IgD-negative memory B cell (primary cell): Measurements from ENCODE around the gene PTDSS2. TPM values are rescaled to one million over a fixed set of nuclear protein-coding genes. Genes with fewer than 3 reads are reported as not detected.

Experiments
- H3K27ac Mint-ChIP-seq, 3 donors: one replicate each; pipeline ENCODE4 v1.8.0; 2020 to 2022; ENCODE audit warnings: mild to moderate bottlenecking in 3 of 3, mixed read lengths in 3 of 3, moderate library complexity in 1 of 3
- H3K27me3 Mint-ChIP-seq: one replicate; pipeline ENCODE4 v1.8.0; 2021; ENCODE audit warnings: mixed read lengths
- H3K36me3 Mint-ChIP-seq: one replicate; pipeline ENCODE4 v1.8.0; 2020; ENCODE audit warnings: mild to moderate bottlenecking, mixed read lengths
- H3K4me1 Mint-ChIP-seq, 3 donors: one replicate each; pipeline ENCODE4 v1.8.0; 2020 to 2022; ENCODE audit warnings: mixed read lengths in 3 of 3, mild to moderate bottlenecking in 1 of 3
- H3K4me3 Mint-ChIP-seq, 4 donors: one replicate each; pipeline ENCODE4 v1.8.0; 2020 to 2022; ENCODE audit warnings: mild to moderate bottlenecking in 4 of 4, mixed read lengths in 4 of 4, moderate library complexity in 3 of 4
- H3K9me3 Mint-ChIP-seq, 3 donors: one replicate each; pipeline ENCODE4 v1.8.0; 2020 to 2021; ENCODE audit warnings: mixed read lengths in 3 of 3, mild to moderate bottlenecking in 1 of 3
- polyA plus RNA-seq: library from polyadenylated mRNA; unstranded; fragments of 300-500 nt; fragmentation: Illumina TruSeq; gene quantifications from one replicate; pipeline ENCODE4 v1.2.3, GENCODE V29; 2021

The PTDSS2 gene
- polyA plus RNA-seq, 1 donor from 2014 or later = 10.9 TPM

DNA sequence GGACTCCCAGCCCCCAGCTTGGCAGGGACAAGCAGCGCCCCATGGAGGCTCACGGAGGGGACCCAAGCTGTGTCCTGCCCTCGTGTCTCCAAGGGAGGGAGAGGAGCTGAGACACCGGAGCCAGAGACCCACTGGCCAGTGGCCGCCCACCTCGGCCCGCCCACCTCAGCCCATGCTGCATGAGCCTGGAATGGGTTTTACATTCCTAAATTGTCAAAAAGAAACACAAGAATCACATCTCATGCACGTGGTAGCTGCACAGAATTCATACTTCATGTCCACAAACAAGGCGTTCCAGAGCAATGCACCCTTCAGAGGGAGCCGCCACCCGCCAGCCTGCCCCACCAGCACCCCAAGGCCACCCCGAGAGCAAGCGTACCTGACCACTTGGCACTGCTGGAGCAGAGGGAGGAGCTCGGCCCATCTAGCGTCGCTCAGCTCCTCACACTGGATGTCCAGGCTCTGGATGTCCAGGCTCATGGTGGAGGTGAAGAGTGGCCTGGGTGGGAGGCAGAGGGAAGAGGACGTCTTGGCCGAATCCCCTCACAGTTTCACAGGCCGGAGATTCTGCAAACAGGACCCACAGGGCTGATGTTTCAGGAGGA, 51.7 kb downstream of the PTDSS2 start:
- H3K27ac Mint-ChIP-seq = peak overlapping the region in 2 of 3 donors; percentile 35 to 99
- H3K4me3 Mint-ChIP-seq = peak overlapping the region in 1 of 4 donors; percentile 29
- H3K27me3 Mint-ChIP-seq = peaks cover 2% of the 10 kb centered on the region
- H3K36me3 Mint-ChIP-seq = peaks cover 10% of the 10 kb centered on the region
- H3K4me1 Mint-ChIP-seq = peaks cover 22 to 28% (median 24%) of the 10 kb centered on the region in 3 donors
- H3K9me3 Mint-ChIP-seq = no peaks in the 10 kb centered on the region

DNA sequence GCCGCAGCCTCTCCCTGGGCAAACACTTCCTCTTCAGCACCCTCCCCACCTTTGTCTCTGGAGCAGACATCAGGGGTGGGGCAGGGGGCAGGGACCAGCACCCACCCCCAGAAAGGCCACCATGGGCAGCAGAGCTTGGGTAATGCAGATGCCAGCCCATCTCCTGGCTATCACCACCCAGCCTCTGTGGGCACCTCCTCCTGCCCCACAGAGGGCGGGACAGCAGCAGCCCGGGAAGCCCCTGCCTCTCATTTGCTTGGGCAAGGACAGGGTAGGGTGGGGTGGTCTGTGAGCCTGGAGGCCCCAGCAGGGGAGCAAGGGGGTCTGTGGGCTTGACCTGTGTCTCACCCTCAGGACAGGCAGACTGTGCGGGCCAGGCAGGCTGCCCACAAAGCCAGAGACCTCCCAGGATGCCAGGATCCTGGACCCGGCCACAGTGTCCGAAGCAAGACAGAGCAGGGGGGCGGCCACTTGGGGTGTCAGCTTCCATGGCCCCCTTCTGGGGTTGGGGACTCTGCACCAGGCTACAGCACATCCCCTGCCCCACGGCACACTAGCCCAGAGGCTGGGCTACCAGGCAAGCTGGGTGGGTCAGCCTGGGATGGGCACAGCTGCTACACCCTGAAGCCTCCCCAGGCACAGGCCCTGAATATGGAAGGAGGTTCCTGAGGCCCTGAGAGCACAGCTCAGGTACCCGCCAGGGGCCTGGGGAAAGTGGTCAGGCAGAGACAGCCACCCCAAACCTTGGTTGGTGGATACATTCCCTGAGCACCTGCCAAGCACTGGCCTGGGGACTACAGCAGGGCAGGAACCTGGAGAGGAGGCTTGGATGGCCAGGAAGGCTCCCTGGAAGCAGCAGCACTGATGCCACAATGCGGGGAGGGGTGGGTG, 52.5 kb downstream of the PTDSS2 start:
- Mint-ChIP-seq H3K9me3 (no peaks in the 10 kb centered on the region), H3K27ac (peak overlapping the region in 2 of 3 donors; percentile 35 to 99), H3K27me3 (peaks cover 2% of the 10 kb centered on the region), H3K36me3 (peaks cover 6% of the 10 kb centered on the region), H3K4me3 (peak overlapping the region; percentile 41 to 93 (median 76)), H3K4me1 (peaks cover 22 to 25% (median 24%) of the 10 kb centered on the region in 3 donors)

GRCh38 chr11:503179-503981, 53.3 kb downstream of the PTDSS2 start:
- peaks cover 2% of the 10 kb centered on the region for H3K36me3 Mint-ChIP-seq
- peaks cover 2% of the 10 kb centered on the region for H3K27me3 Mint-ChIP-seq
- H3K4me3 Mint-ChIP-seq = peak overlapping the region; percentile 67 to 93 (median 82)
- H3K27ac Mint-ChIP-seq = peak overlapping the region in 2 of 3 donors; percentile 62 to 99
- H3K9me3 Mint-ChIP-seq = no peaks in the 10 kb centered on the region
- H3K4me1 Mint-ChIP-seq = peaks cover 22 to 28% (median 23%) of the 10 kb centered on the region in 3 donors

GRCh38 chr11:504053-504993, 54.2 kb downstream of the PTDSS2 start:
- peaks cover 2% of the 10 kb centered on the region for H3K36me3 Mint-ChIP-seq
- peak overlapping the region; percentile 70 to 99 (median 98) for H3K4me3 Mint-ChIP-seq
- H3K4me1 Mint-ChIP-seq = peaks cover 22 to 28% (median 23%) of the 10 kb centered on the region in 3 donors
- no peaks in the 10 kb centered on the region for H3K9me3 Mint-ChIP-seq
- peak overlapping the region in 2 of 3 donors; percentile 62 to 100 for H3K27ac Mint-ChIP-seq
- H3K27me3 Mint-ChIP-seq = peaks cover 2% of the 10 kb centered on the region

GRCh38 chr11:504994-505344, 54.9 kb downstream of the PTDSS2 start:
- Mint-ChIP-seq H3K27ac (peak overlapping the region in 2 of 3 donors; percentile 62 to 100), H3K27me3 (peaks cover 2% of the 10 kb centered on the region), H3K4me3 (peak overlapping the region; percentile 70 to 99 (median 98)), H3K9me3 (no peaks in the 10 kb centered on the region), H3K36me3 (peaks cover 2% of the 10 kb centered on the region), H3K4me1 (peaks cover 22 to 28% (median 25%) of the 10 kb centered on the region in 3 donors)

GRCh38 chr11:506238-506994, 56.3 kb downstream of the PTDSS2 start:
- Mint-ChIP-seq H3K36me3 (peaks cover 2% of the 10 kb centered on the region), H3K27ac (peak overlapping the region; percentile 100), H3K4me1 (peaks cover 16 to 25% (median 18%) of the 10 kb centered on the region in 3 donors), H3K27me3 (peaks cover 2% of the 10 kb centered on the region), H3K9me3 (no peaks in the 10 kb centered on the region), H3K4me3 (peak overlapping the region; percentile 98 to 99 (median 98))

DNA sequence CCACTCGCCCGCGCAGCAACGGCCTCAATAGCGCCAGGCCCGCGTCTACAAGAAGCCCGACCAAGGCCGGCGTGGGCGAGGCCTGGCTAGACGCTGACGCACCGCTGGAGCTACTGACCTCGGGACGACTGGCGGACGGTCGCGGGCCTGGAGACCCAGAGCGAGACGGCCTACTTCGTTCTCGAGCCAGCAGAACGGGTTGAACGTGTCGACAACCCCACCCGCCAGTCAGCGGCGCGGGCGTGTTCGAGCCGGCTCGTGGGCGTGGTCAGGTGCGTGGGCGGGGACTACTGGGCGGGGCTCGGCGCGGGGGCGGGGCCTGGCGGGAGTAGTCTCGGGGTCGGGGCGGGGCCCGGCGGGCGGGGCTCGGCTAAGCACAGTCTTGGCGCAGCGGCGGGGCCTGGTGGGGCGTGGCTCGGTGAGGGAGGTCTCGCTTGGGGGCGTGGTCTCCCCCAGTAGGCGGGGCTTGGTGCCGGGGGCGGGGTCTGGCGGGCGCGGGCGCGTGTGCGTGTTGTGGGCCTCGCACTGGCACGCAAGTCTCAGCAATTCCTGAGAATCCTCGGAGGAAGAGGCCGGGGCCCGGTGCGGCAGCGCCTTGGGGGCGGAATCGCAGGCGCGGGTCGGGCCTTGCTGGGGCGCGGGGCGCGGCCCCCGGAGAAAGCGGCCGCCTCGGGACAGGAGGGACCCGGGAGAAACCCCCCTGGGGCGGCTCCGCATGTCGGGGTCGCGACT, 57.1 kb downstream of the PTDSS2 start, which contains the start of gene RNH1:
TSS of gene RNH1 (minus strand) at position 248 of the 732 bp plus-strand sequence. CDS start 5,080 bp downstream, outside the sequence.
- Mint-ChIP-seq H3K9me3 (no peaks in the 10 kb centered on the region), H3K4me1 (peaks cover 16 to 27% (median 21%) of the 10 kb centered on the region in 3 donors), H3K27me3 (peaks cover 2% of the 10 kb centered on the region), H3K36me3 (peaks cover 2% of the 10 kb centered on the region), H3K4me3 (peak within 1 kb of the TSS; percentile 98 to 99 (median 98)), H3K27ac (peak within 1 kb of the TSS; percentile 100)

GRCh38 chr11:507727-508515, 57.8 kb downstream of the PTDSS2 start:
- Mint-ChIP-seq H3K9me3 (no peaks in the 10 kb centered on the region), H3K27me3 (peaks cover 2% of the 10 kb centered on the region), H3K36me3 (peaks cover 4% of the 10 kb centered on the region), H3K4me3 (peak overlapping the region; percentile 86 to 99 (median 98)), H3K27ac (peak overlapping the region in 2 of 3 donors; percentile 19 to 100), H3K4me1 (peaks cover 21 to 28% (median 21%) of the 10 kb centered on the region in 3 donors)

- no peaks in the 10 kb centered on the region for H3K9me3 Mint-ChIP-seq
- H3K4me1 Mint-ChIP-seq = peaks cover 18 to 23% (median 21%) of the 10 kb centered on the region in 3 donors
- H3K4me3 Mint-ChIP-seq = peak overlapping the region in 1 of 4 donors; percentile 50
- peaks cover 2% of the 10 kb centered on the region for H3K27me3 Mint-ChIP-seq
- peak overlapping the region in 1 of 3 donors; percentile 100 for H3K27ac Mint-ChIP-seq
- peaks cover 4% of the 10 kb centered on the region for H3K36me3 Mint-ChIP-seq
Measured at GRCh38 chr11:508956-509355, 58.9 kb downstream of the PTDSS2 start.

DNA sequence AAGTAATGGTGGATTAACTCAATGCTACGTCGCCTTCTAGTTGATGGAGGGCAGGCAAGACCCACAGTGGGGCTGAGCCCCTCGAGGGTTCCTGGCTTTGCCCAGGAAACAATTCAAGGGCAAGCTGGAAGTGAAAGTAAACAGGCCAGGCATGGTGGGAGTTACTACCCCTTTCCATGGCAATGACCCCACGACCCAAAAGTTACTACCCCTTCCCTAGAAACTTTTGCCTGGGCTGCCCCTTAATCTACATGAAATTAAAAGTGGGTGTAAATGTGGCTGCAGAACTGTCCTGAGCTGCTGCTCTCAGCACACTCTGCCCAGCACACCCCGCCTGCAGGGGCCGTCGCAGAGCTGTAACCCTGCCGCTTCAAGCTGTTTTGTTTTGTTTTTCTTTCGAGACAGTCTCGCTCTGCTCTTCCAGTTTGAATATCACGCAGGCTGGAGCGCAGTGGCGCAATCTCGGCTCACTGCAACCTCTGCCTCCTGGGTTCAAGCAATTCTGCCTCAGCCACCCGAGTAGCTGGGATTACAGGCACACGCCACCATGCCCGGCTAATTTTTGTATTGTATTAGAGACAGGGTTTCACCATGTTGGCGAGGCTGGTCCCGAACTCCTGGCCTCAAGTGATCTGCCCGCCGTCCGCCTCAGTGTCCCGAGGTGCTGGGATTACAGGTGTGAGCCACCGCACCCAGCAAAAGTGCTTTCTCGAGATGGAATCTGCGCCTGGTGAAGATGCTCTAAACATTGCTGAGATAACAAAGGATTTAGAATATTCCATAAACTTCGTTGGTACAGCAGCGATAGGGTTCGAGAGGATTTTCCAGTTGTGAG, 62.9 kb downstream of the PTDSS2 start:
- Mint-ChIP-seq H3K9me3 (no peaks in the 10 kb centered on the region), H3K27me3 (no peaks in the 10 kb centered on the region), H3K4me1 (peaks cover 4 to 10% (median 7%) of the 10 kb centered on the region in 3 donors), H3K4me3 (peak overlapping the region in 1 of 4 donors; percentile 51), H3K36me3 (peaks cover 2% of the 10 kb centered on the region), H3K27ac (peak overlapping the region in 2 of 3 donors; percentile 63 to 81)

GRCh38 chr11:514606-515005, 64.5 kb downstream of the PTDSS2 start:
- H3K27me3 Mint-ChIP-seq = no peaks in the 10 kb centered on the region
- peaks cover 2% of the 10 kb centered on the region for H3K36me3 Mint-ChIP-seq
- H3K4me3 Mint-ChIP-seq = peak overlapping the region in 2 of 4 donors; percentile 8 to 69
- no peaks in the 10 kb centered on the region for H3K9me3 Mint-ChIP-seq
- H3K27ac Mint-ChIP-seq = peak overlapping the region in 1 of 3 donors; percentile 86
- H3K4me1 Mint-ChIP-seq = peaks cover 8 to 9% (median 9%) of the 10 kb centered on the region in 3 donors
